ENCODE data around the gene GRAMD4.
"Not testable (repeated sequence)": the region's sequence is repeated elsewhere in the genome, so short reads cannot be mapped to it uniquely, and the experiment has no call there.

GRAMD4 gene

DNA sequence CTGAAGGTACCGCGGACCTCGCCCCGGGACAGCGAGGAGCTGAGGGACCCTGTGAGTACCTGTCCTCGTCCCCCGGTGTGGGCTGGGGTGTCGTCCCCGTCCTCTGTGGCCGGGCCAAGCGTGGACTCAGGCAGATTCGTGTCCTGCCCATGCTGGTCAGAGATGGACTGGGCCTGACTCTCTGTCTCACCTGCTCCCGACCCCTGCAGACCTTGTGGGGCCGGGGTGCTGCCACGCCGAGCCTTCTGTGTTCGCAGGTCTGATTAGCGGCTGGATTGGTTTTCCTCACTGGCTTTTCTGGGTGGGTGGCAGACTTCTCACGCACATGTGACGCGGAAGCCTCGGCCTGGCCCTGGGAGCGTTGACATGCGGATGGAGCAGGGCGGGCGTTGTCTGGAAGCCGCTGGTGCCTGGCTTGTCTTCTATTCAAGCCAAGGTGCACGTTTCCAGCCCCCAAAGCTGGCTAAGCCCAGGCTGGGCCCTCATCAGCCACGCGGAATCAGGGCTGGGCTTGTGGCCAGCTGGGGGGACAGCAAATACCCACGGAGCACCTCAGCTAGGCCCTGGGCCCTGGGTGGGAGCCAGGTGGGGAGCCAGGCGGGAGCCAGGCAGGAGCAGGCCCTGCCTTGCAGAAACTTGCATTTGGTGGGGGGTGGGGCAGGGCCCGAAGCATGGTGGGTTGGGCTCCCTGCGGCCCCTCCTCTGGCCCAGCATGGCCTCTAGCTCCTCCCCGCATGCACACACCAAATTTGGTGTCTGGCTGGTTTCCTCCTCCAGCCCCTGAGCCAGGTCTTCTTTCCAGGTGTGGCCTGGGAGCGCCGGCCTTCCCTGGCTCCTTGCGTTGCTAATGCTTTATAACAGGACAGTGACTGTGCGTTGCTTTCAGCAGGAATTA lies 7.0 kb downstream of the GRAMD4 start:
- in situ Hi-C loops (cut with MboI; ENCODE audit: low sequenced_read_pairs), result no loop called here
- Histone ChIP-seq H3K36me3 (replicated peaks) (no peaks in the 10 kb centered on the region), H3K27me3 (ENCODE audit: low read depth) (no peaks in the 10 kb centered on the region), H3K4me1 (no peaks in the 10 kb centered on the region), H3K9me3 (no peaks in the 10 kb centered on the region), H3K4me3 (no peak overlapping the region)
- peak in 1 of 2 experiments; percentile 39 for DNase-seq (ENCODE audit: low spot score in 2 of 2)

GRCh38 chr22:46627806-46628482 lies 7.8 kb downstream of the GRAMD4 start:
- in situ Hi-C loops (cut with MboI; ENCODE audit: low sequenced_read_pairs), result no loop called here
- Histone ChIP-seq H3K27me3 (ENCODE audit: low read depth) (no peaks in the 10 kb centered on the region), H3K36me3 (replicated peaks) (no peaks in the 10 kb centered on the region), H3K9me3 (no peaks in the 10 kb centered on the region), H3K4me1 (no peaks in the 10 kb centered on the region), H3K4me3 (no peak overlapping the region)
- no peak for DNase-seq (ENCODE audit: low spot score in 2 of 2)

GRCh38 chr22:46628756-46629155 lies 8.6 kb downstream of the GRAMD4 start:
- Histone ChIP-seq H3K9me3 (no peaks in the 10 kb centered on the region), H3K4me3 (no peak overlapping the region), H3K27me3 (ENCODE audit: low read depth) (no peaks in the 10 kb centered on the region), H3K4me1 (no peaks in the 10 kb centered on the region), H3K36me3 (replicated peaks) (no peaks in the 10 kb centered on the region)
- no peak for DNase-seq (ENCODE audit: low spot score in 2 of 2)
- in situ Hi-C loops (cut with MboI; ENCODE audit: low sequenced_read_pairs), result no loop called here

- no peaks in the 10 kb centered on the region for H3K4me1 ChIP-seq
- no peaks in the 10 kb centered on the region for H3K9me3 ChIP-seq
- no peaks in the 10 kb centered on the region for H3K27me3 ChIP-seq (ENCODE audit: low read depth)
- no peak overlapping the region for H3K4me3 ChIP-seq
- in situ Hi-C loops (cut with MboI; ENCODE audit: low sequenced_read_pairs), result no loop called here
- H3K36me3 ChIP-seq (replicated peaks), result no peaks in the 10 kb centered on the region
- no peak for DNase-seq (ENCODE audit: low spot score in 2 of 2)
Observed at GRCh38 chr22:46629291-46629690, 9.1 kb downstream of the GRAMD4 start.

DNA sequence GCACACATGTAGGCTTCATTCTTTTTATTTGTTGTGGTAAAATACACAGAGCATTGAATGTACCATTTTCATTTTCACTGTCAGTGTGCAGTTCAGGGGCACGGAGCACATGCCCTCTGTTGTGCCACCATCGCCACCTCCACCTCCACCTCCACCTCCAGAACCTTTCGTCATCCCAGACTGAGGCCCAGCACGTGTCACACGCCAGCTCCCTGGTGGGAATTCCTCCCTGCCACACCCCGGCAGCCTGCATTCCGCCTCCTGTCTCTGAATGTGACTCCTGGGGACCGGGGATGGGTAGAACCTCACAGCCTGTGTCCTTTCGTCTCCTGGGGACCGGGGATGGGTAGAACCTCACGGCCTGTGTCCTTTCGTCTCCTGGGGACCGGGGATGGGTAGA lies 10.9 kb downstream of the GRAMD4 start:
- H3K9me3 ChIP-seq, result no peaks in the 10 kb centered on the region
- H3K4me3 ChIP-seq, result no peak overlapping the region
- H3K36me3 ChIP-seq (replicated peaks), result no peaks in the 10 kb centered on the region
- in situ Hi-C loops (cut with MboI; ENCODE audit: low sequenced_read_pairs), result no loop called here
- DNase-seq (ENCODE audit: low spot score in 2 of 2), result no peak
- no peaks in the 10 kb centered on the region for H3K27me3 ChIP-seq (ENCODE audit: low read depth)
- H3K4me1 ChIP-seq, result no peaks in the 10 kb centered on the region

DNA sequence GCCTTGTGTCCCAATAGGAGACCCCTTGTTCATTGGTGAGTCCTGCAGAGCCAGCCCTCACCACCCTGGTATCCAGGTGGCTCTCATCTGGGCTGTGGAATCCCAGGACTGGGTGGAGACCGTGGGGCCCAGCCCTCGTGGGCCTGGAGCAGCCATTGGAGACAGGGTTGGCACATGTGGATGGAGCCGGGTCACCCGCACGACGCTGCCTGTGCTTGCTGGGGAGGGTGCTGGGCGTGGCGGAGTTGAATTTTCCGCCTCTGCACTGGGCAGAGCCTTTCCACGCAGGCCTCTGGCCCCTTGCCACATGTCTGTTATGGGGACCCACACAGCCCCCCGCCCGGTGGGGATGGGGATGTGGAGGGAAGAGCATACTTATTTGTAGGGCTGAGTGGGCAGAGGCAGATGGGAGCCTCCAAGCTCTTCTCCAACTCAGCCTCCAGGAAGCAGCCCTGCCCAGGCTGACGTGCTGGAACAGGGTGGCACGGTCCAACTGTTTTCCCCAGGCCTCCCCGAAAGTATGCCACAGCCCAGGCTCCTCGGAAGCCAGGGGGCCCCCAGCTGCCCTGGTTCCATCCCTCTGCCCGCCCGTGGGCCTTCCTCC lies 12.6 kb downstream of the GRAMD4 start:
- no peaks in the 10 kb centered on the region for H3K36me3 ChIP-seq (replicated peaks)
- H3K27me3 ChIP-seq (ENCODE audit: low read depth), result no peaks in the 10 kb centered on the region
- no peak for DNase-seq (ENCODE audit: low spot score in 2 of 2)
- in situ Hi-C loops (cut with MboI; ENCODE audit: low sequenced_read_pairs), result no loop called here
- H3K4me3 ChIP-seq, result no peak overlapping the region
- H3K9me3 ChIP-seq, result no peaks in the 10 kb centered on the region
- no peaks in the 10 kb centered on the region for H3K4me1 ChIP-seq

GRCh38 chr22:46633334-46633890 lies 13.2 kb downstream of the GRAMD4 start:
- no peak for DNase-seq (ENCODE audit: low spot score in 2 of 2)
- Histone ChIP-seq H3K36me3 (replicated peaks) (no peaks in the 10 kb centered on the region), H3K9me3 (no peaks in the 10 kb centered on the region), H3K4me3 (no peak overlapping the region), H3K4me1 (no peaks in the 10 kb centered on the region), H3K27me3 (ENCODE audit: low read depth) (no peaks in the 10 kb centered on the region)
- in situ Hi-C loops (cut with MboI; ENCODE audit: low sequenced_read_pairs), result no loop called here

GRCh38 chr22:46634011-46634699 lies 14.0 kb downstream of the GRAMD4 start:
- H3K4me3 ChIP-seq, result no peak overlapping the region
- in situ Hi-C loops (cut with MboI; ENCODE audit: low sequenced_read_pairs), result no loop called here
- H3K4me1 ChIP-seq, result no peaks in the 10 kb centered on the region
- DNase-seq (ENCODE audit: low spot score in 2 of 2), result no peak
- no peaks in the 10 kb centered on the region for H3K9me3 ChIP-seq
- no peaks in the 10 kb centered on the region for H3K36me3 ChIP-seq (replicated peaks)
- H3K27me3 ChIP-seq (ENCODE audit: low read depth), result no peaks in the 10 kb centered on the region

DNA sequence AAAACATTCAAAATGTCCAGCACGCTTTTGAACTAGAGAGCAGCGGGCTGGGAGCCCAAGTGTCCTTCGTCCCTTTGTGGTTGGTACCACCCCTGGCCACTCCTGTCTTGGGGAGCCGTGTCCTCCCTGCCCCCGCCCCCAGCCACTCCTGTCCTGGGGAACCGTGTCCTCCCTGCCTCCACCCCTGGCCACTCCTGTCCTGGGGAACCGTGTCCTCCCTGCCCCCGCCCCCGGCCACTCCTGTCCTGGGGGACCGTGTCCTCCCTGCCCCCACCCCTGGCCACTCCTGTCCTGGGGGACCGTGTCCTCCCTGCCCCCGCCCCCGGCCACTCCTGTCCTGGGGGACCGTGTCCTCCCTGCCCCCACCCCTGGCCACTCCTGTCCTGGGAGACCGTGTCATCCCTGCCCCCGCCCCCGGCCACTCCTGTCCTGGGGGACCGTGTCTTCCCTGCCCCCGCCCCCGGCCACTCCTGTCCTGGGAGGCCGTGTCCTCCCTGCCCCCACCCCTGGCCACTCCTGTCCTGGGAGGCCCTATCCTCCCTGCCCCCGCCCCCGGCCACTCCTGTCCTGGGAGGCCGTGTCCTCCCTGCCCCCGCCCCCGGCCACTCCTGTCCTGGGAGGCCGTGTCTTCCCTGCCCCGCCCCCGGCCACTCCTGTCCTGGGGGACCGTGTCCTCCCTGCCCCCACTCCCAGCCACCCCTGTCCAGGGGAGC lies 14.9 kb downstream of the GRAMD4 start:
- H3K4me3 ChIP-seq; H3K36me3 ChIP-seq (replicated peaks); H3K27me3 ChIP-seq (ENCODE audit: low read depth); H3K4me1 ChIP-seq; H3K9me3 ChIP-seq; in situ Hi-C loops (cut with MboI; ENCODE audit: low sequenced_read_pairs): not testable (repeated sequence)
- DNase-seq (ENCODE audit: low spot score in 2 of 2), result peak in 1 of 2 experiments; percentile 39

DNA sequence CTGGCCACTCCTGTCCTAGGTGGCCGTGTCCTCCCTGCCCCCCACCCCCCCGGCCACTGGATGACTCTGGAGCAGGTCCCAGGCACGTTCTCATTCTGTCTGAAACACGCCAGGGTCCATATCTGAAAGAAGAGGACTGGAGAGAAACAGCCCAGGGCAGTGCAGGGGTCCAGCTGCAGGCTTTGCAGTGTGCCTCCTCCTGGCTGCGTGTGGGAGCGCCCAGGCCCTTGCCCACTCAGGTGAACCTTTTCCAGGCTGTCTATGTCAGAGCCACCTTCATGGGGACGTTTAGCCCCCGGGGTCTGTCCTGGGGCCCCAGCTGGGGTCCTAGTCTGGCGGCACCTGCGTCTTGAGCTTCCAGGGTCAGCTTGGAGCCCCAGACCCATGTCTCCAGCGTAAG lies 15.6 kb downstream of the GRAMD4 start:
- Histone ChIP-seq H3K4me1 (no peaks in the 10 kb centered on the region), H3K9me3 (no peaks in the 10 kb centered on the region), H3K4me3 (no peak overlapping the region), H3K36me3 (replicated peaks) (no peaks in the 10 kb centered on the region), H3K27me3 (ENCODE audit: low read depth) (no peaks in the 10 kb centered on the region)
- DNase-seq (ENCODE audit: low spot score in 2 of 2), result no peak
- in situ Hi-C loops (cut with MboI; ENCODE audit: low sequenced_read_pairs), result no loop called here

DNA sequence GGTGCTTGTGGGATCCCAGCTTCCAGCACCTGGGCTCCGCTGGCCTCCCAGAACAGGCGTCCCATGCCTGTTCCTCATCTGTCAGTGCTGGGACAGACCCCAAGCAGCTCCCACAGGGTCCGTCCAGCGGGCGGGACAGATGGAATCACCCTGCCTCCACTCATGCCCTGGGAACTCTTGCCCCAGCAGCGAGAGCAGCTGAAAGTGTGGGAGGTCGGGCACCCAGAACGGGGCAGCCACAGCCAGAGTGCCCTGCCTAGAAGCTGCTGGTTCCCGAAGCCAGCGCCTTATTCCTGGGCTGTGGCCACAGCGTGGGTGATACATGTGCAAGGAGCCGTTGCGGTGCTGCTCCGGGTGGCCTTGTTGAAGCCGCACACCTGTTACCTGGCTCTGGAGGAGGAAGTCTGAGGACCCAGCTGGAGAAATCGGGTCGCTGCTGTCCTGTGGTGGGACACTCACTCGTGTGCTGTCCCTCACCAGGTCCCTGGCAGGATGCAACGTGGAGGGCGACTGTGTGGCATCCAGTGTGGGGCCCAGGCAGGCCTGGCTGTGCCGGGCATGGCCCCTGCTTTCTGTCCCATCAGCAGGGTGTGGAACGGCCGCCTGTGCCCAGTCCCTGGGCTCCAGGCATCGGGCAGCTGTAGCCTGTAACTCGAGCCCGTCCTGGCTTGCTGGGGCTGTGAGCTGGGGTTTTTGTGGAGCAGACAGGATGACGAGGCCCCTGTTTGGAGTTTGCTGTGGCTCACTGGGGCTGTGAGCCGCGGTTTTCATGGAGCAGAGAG lies 16.2 kb downstream of the GRAMD4 start:
- no peaks in the 10 kb centered on the region for H3K27me3 ChIP-seq (ENCODE audit: low read depth)
- no peaks in the 10 kb centered on the region for H3K4me1 ChIP-seq
- no peaks in the 10 kb centered on the region for H3K36me3 ChIP-seq (replicated peaks)
- in situ Hi-C loops (cut with MboI; ENCODE audit: low sequenced_read_pairs), result no loop called here
- no peaks in the 10 kb centered on the region for H3K9me3 ChIP-seq
- DNase-seq (ENCODE audit: low spot score in 2 of 2), result no peak
- no peak overlapping the region for H3K4me3 ChIP-seq

DNA sequence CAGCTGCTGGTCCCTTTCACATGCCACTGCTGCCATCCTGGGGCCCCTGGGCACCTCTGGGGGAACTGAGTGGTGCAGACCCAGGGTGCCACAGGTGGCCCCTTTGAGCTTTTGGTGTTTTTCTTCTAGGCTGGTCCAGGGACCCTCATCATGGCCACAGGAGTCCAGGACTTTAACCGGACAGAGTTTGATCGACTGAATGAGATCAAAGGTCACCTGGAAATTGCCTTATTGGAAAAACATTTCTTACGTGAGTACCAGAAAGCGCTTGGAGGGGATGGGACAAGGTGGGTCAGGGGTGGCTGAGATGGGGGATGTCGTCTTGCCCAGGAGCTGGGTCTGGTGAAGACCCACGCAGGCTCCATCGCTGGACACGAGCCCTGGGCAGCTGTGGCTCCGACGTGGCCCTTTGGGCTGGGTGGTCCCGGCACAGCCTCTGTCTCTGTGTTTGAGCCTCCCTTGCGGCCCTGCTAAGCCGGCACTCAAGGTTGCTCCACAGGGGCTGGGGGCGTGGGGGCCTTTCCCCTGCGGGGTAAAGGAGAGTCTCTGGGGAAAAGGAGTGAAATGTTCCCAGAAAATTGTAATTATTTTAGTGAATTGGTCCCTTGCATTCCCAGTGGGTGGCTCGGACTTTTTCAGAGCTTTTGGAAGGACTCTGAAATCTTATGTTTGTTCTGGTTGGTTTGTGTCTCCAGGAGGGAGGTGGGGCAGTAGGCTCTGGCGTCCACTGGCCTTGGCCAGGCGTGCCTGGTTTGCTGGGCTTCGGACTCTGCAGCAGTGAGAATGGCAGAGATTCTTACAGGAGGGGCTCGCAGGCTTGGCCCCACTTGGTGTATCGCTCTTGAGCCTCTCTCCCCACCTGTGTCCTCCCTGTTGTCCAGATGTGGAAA lies 17.8 kb downstream of the GRAMD4 start:
- in situ Hi-C loops (cut with MboI; ENCODE audit: low sequenced_read_pairs), result no loop called here
- Histone ChIP-seq H3K4me1 (no peaks in the 10 kb centered on the region), H3K9me3 (no peaks in the 10 kb centered on the region), H3K27me3 (ENCODE audit: low read depth) (no peaks in the 10 kb centered on the region), H3K4me3 (no peak overlapping the region), H3K36me3 (replicated peaks) (no peaks in the 10 kb centered on the region)
- DNase-seq (ENCODE audit: low spot score in 2 of 2), result no peak
